NCI-H1105 (cell line): ENCODE measurements around the gene MTMR8.

Source experiments
- DNase-seq: peaks from one replicate; lab custom pipeline; 2025; lab: John Stamatoyannopoulos, UW

MTMR8 gene

GRCh38 chrX:64306712-64307111 lies 88.5 kb downstream of the MTMR8 start:
- DNase-seq: no peak

- DNase-seq: no peak
These were observed 104.1 kb downstream of the MTMR8 start for GRCh38 chrX:64291123-64291522.

- DNase-seq: no peak
These were observed 130.0 kb downstream of the MTMR8 start for GRCh38 chrX:64265265-64265664.

- no peak for DNase-seq
These were observed 164.9 kb downstream of the MTMR8 start, which contains the start of gene ASB12 for GRCh38 chrX:64230123-64230970. ASB12 (minus strand) TSS chrX:64230607; CDS start chrX:64225650, 4,957 bp downstream.

- no peak for DNase-seq
These were observed 166.1 kb downstream of the MTMR8 start for GRCh38 chrX:64229154-64229553.
